IPS-15b (cell line): ENCODE results near the gene DOLPP1.
A peak's percentile ranks its signal among the peaks of the same experiment; 100 is the strongest.
"Not testable (repeated sequence)": the region's sequence is repeated elsewhere in the genome, so short reads cannot be mapped to it uniquely, and the experiment has no call there.

Source experiments
- H3K27me3 ChIP-seq: one replicate; pipeline ENCODE4 v1.6.1; 2013; ENCODE audit warnings: low read length; ENCODE audit not compliant: control insufficient read depth, insufficient read depth
- H3K36me3 ChIP-seq: one replicate; pipeline ENCODE4 v1.6.1; 2013; ENCODE audit warnings: low read length; ENCODE audit not compliant: control insufficient read depth, insufficient read depth
- H3K4me1 ChIP-seq: one replicate; pipeline ENCODE4 v1.6.1; 2013; ENCODE audit warnings: mild to moderate bottlenecking, low read length; ENCODE audit not compliant: control insufficient read depth, insufficient read depth
- H3K4me3 ChIP-seq: one replicate; pipeline ENCODE4 v1.5.1; 2013; ENCODE audit warnings: low read depth, low read length
- H3K9ac ChIP-seq: one replicate; pipeline ENCODE4 v1.6.1; 2013; ENCODE audit warnings: low read depth, mild to moderate bottlenecking, low read length
- H3K9me3 ChIP-seq: one replicate; pipeline ENCODE4 v1.6.1; 2013; ENCODE audit warnings: mild to moderate bottlenecking, low read length; ENCODE audit not compliant: control insufficient read depth, insufficient read depth

Gene DOLPP1

GRCh38 chr9:129109952-129110739, 29.2 kb downstream of the DOLPP1 start:
- Histone ChIP-seq H3K4me3 (peak overlapping the region; percentile 72), H3K9me3 (no peaks in the 10 kb centered on the region), H3K9ac (peak overlapping the region; percentile 24), H3K36me3 (peaks cover 2% of the 10 kb centered on the region), H3K27me3 (peaks cover 15% of the 10 kb centered on the region), H3K4me1 (no peaks in the 10 kb centered on the region)

GRCh38 chr9:129110740-129111527, 30.0 kb downstream of the DOLPP1 start, which contains the start of the genes CRAT and PTPA:
Gene CRAT (minus strand): TSS chr9:129110793. CDS start chr9:129110509, 284 bp downstream.
Gene PTPA (plus strand): TSS chr9:129111415. CDS start chr9:129111601, 186 bp downstream.
- H3K4me1 ChIP-seq: no peaks in the 10 kb centered on the region
- peak within 1 kb of the TSS; percentile 72 for H3K4me3 ChIP-seq
- no peaks in the 10 kb centered on the region for H3K9me3 ChIP-seq
- peak within 1 kb of the TSS; percentile 95 for H3K9ac ChIP-seq
- peaks cover 15% of the 10 kb centered on the region for H3K27me3 ChIP-seq
- peaks cover 2% of the 10 kb centered on the region for H3K36me3 ChIP-seq

- Histone ChIP-seq H3K4me1 (no peaks in the 10 kb centered on the region), H3K27me3 (peaks cover 15% of the 10 kb centered on the region), H3K4me3 (peak overlapping the region; percentile 67), H3K36me3 (peaks cover 2% of the 10 kb centered on the region), H3K9ac (peak overlapping the region; percentile 95), H3K9me3 (no peaks in the 10 kb centered on the region)
Observed at GRCh38 chr9:129111528-129112151, 30.7 kb downstream of the DOLPP1 start.

GRCh38 chr9:129112526-129112925, 31.6 kb downstream of the DOLPP1 start:
- peak overlapping the region; percentile 67 for H3K4me3 ChIP-seq
- not testable (repeated sequence) for H3K4me1 ChIP-seq, H3K9ac ChIP-seq, H3K36me3 ChIP-seq, H3K9me3 ChIP-seq
- H3K27me3 ChIP-seq: peaks cover 15% of the 10 kb centered on the region

GRCh38 chr9:129113645-129114304, 32.9 kb downstream of the DOLPP1 start:
- Histone ChIP-seq H3K9ac (no peak overlapping the region), H3K4me3 (no peak overlapping the region), H3K4me1 (no peaks in the 10 kb centered on the region), H3K27me3 (peaks cover 13% of the 10 kb centered on the region), H3K36me3 (peaks cover 2% of the 10 kb centered on the region), H3K9me3 (no peaks in the 10 kb centered on the region)

GRCh38 chr9:129118799-129119198, 37.9 kb downstream of the DOLPP1 start:
- Histone ChIP-seq H3K27me3 (no peaks in the 10 kb centered on the region), H3K9me3 (no peaks in the 10 kb centered on the region), H3K36me3 (peaks cover 25% of the 10 kb centered on the region), H3K4me1 (no peaks in the 10 kb centered on the region), H3K9ac (no peak overlapping the region), H3K4me3 (no peak overlapping the region)

- Histone ChIP-seq H3K4me3 (no peak overlapping the region), H3K9me3 (no peaks in the 10 kb centered on the region), H3K27me3 (no peaks in the 10 kb centered on the region), H3K36me3 (peaks cover 25% of the 10 kb centered on the region), H3K9ac (no peak overlapping the region), H3K4me1 (no peaks in the 10 kb centered on the region)
Observed at GRCh38 chr9:129121483-129121882, 40.6 kb downstream of the DOLPP1 start.

DNA sequence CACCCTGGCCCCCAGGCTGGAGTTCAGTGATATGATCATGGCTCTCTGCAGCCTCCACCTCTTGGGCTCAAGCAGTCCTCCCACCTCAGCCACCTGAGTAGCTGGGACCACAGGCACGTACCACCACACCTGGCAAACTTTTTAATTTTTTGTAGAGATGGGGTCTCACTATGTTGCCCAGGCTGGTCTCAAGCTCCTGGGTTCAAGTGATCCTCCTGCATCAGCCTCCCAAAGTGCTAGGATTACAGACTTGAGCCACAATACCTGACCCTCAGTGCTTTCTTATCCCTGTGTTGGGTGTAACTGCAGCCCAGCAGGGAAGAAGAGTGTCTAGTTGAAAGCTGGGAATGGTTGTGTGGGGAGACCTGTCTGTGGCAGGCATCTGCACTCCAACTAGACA, 41.2 kb downstream of the DOLPP1 start:
- Histone ChIP-seq H3K27me3 (no peaks in the 10 kb centered on the region), H3K9me3 (no peaks in the 10 kb centered on the region), H3K9ac (no peak overlapping the region), H3K4me1 (peaks cover 5% of the 10 kb centered on the region), H3K4me3 (no peak overlapping the region), H3K36me3 (peaks cover 25% of the 10 kb centered on the region)

DNA sequence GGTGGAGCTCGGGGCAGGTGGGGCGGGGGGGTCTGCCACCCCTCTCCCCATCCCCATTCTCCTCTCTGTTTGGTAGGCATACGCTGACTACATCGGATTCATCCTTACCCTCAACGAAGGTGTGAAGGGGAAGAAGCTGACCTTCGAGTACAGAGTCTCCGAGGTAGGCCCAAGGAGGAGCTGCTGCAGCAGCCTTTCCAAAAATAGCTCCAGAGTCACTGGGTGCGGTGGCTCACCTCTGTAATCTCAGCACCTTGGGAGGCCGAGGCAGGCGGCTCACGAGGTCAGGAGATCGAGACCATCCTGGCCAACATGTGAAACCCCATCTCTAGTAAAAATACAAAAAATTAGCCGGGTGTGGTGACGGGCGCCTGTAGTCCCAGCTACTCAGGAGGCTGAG, 42.1 kb downstream of the DOLPP1 start:
- not testable (repeated sequence) for H3K9me3 ChIP-seq, H3K27me3 ChIP-seq, H3K4me3 ChIP-seq, H3K9ac ChIP-seq, H3K4me1 ChIP-seq
- peaks cover 25% of the 10 kb centered on the region for H3K36me3 ChIP-seq

GRCh38 chr9:129124506-129125069, 43.7 kb downstream of the DOLPP1 start:
- Histone ChIP-seq H3K4me1 (peaks cover 7% of the 10 kb centered on the region), H3K9ac (no peak overlapping the region), H3K36me3 (peaks cover 32% of the 10 kb centered on the region), H3K4me3 (no peak overlapping the region), H3K9me3 (no peaks in the 10 kb centered on the region), H3K27me3 (no peaks in the 10 kb centered on the region)

DNA sequence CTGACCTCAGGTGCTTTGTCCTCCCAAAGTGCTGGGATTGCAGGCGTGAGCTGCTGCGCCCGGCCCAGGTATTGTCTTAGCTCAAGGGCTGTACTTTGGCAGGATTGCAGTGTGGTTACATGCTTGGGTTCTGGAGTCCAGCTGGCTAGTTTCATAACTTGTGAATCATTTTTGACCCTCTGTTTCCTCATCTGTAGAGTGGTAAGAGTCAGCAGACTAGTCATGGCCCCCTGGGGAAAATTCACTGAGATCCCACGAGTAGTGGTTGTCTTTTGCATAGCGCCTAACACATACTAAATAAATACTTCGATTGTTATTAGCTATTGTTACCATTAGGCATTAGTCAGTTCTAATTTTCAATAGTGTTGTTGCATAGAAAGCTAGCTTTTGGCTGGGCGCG, 44.6 kb downstream of the DOLPP1 start:
- Histone ChIP-seq H3K27me3 (no peaks in the 10 kb centered on the region), H3K4me3 (no peak overlapping the region), H3K36me3 (peaks cover 31% of the 10 kb centered on the region), H3K4me1 (peaks cover 7% of the 10 kb centered on the region), H3K9ac (no peak overlapping the region), H3K9me3 (no peaks in the 10 kb centered on the region)
